ENCODE measurements around the gene RHOJ.

DNA sequence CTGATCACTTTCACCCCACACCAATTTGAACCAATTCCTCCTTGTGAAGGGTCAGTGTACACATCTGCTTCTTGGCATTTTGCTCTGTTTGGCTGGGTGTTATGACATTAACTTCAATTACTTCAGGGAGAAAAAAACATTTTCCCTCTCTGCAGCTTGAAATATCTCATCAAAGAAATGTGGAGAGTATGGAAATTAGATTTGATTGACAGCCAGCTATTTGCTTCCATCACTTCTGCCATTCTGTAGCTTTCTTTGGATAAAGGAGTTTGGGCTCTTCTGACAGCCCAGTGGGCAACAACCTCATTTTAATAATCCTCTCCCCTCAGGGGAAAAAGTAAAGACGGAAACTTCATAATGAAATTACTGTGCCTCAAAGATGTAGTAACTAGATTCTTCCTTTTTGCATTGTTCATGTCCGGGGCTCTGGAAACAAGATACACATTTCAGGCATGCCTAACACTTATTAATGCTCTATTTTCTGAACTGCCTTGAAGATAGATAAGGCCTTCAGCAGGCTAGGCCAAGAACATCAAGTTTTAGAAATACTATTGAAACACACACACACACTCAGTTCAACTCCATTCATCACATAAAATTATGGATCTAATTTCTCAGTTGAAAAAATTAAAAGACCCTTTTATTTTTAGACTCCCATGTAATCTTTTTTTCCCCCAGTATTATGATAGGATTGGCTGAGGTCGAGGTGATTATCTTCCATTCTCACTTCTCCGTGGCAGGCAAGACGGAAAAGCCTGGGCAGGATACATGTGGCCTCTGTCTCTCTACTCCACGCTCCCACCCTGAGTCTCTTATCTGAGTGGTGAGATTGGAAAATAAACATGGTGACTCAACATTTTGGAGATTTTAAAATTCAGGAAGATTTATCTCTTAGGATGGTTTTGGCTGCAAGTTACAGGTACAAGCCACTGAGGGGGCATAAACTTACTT is 124.8 kb downstream of the RHOJ start:
- no peak for TF ChIP-seq EZH2 (IDR thresholded peaks at IDR 0.05)
- TF ChIP-seq CEBPB (IDR thresholded peaks at IDR 0.05; ENCODE audit: low read depth), result no peak
- TF ChIP-seq CTCF (IDR thresholded peaks at IDR 0.05 in 2 of 3, conservative IDR thresholded peaks at IDR 0.05 in 1 of 3; ENCODE audit: borderline replicate concordance in 1 of 3, insufficient read depth in 1 of 3, low read depth in 2 of 3, low read length in 2 of 3), result no peak
- TF ChIP-seq JUND (IDR thresholded peaks at IDR 0.05), result no peak
- no peak for TF ChIP-seq EGR1 (IDR thresholded peaks at IDR 0.05; ENCODE audit: low read depth)
- no peak for TF ChIP-seq MAX (IDR thresholded peaks at IDR 0.05)
